Medulla oblongata (tissue), 1 donor: ENCODE measurements around the gene PRR36.
A peak's percentile ranks its signal among the peaks of the same experiment; 100 is the strongest.
"Not testable (repeated sequence)": the region's sequence is repeated elsewhere in the genome, so short reads cannot be mapped to it uniquely, and the experiment has no call there.

Experiments used
- DNase-seq: peaks from one replicate; pipeline ENCODE4 v3.0.0-alpha.2; 2015; ENCODE audit errors: extremely low spot score

The PRR36 gene

GRCh38 chr19:7874076-7874896 lies at the start of gene PRR36:
Gene PRR36, minus strand, starts transcription at chr19:7874390. Its CDS starts 701 bp downstream, at chr19:7873689.
- no peak for DNase-seq

- no peak for DNase-seq
These were observed 49.4 kb upstream of the PRR36 start for GRCh38 chr19:7923295-7924191.

- DNase-seq, result no peak
These were observed 48.6 kb upstream of the PRR36 start for GRCh38 chr19:7922836-7923195.

GRCh38 chr19:7921967-7922835 lies 48.0 kb upstream of the PRR36 start:
- no peak for DNase-seq

GRCh38 chr19:7921302-7921966 lies 47.2 kb upstream of the PRR36 start:
- DNase-seq, result no peak

- peak; percentile 98 for DNase-seq
These were observed 46.5 kb upstream of the PRR36 start for GRCh38 chr19:7920519-7921301.

- DNase-seq, result peak; percentile 85
These were observed 45.7 kb upstream of the PRR36 start, which contains the start of gene SNAPC2 for GRCh38 chr19:7919610-7920518. Gene SNAPC2, plus strand, starts transcription at chr19:7920338. Its CDS starts 29 bp downstream, at chr19:7920367.

- DNase-seq, result no peak
These were observed 44.6 kb upstream of the PRR36 start for GRCh38 chr19:7918615-7919421.

- not testable (repeated sequence) for DNase-seq
These were observed 43.9 kb upstream of the PRR36 start for GRCh38 chr19:7918062-7918614.

GRCh38 chr19:7917267-7918061 lies 43.3 kb upstream of the PRR36 start:
- no peak for DNase-seq

GRCh38 chr19:7916955-7917266 lies 42.7 kb upstream of the PRR36 start:
- DNase-seq, result no peak

GRCh38 chr19:7916103-7916954 lies 42.1 kb upstream of the PRR36 start:
- DNase-seq, result no peak

GRCh38 chr19:7915250-7916102 lies 41.3 kb upstream of the PRR36 start:
- DNase-seq, result no peak

- DNase-seq, result no peak
These were observed 40.4 kb upstream of the PRR36 start, which contains the start of gene TGFBR3L for GRCh38 chr19:7914598-7915045. Gene TGFBR3L, plus strand, starts transcription at chr19:7914830.

GRCh38 chr19:7914099-7914498 lies 39.9 kb upstream of the PRR36 start:
- no peak for DNase-seq
